ENCODE data around the gene SPEF1. TPM values are rescaled to one million over a fixed set of nuclear protein-coding genes. Genes with fewer than 3 reads are reported as not detected.

SPEF1 gene
- total and polyA plus RNA-seq, 2 of the 13 experiments (the other 11 are each of a cell fraction or from before 2014, with no cell fraction given) = 0.11 to 0.27 TPM

- POLR2A ChIA-PET = interaction anchor here (0.7 to 3.4 kb wide), 25 partner anchors 8 to 368 kb away, joined by 3 to 74 read pairs (median 4); partner anchors contain the start of genes AP5S1, CDC25B, CENPB and MAVS
- ATAC-seq (peak; percentile 92), DNase-seq (ENCODE audit: low spot score) (peak; percentile 99), FAIRE-seq (peak; percentile 87)
- H3K9me3 ChIP-seq (ENCODE audit: low read length) = no peaks in the 10 kb centered on the region
- 2% methylated on average over 62 of the region's 80 CpGs for WGBS (ENCODE audit: low lambda C conversion rate)
- no peaks in the 10 kb centered on the region for H3K27me3 ChIP-seq (ENCODE audit: control insufficient read depth in 1 of 2, insufficient read depth in 2 of 2, low read length in 2 of 2)
- no peak within 1 kb of the TSS for H2AFZ ChIP-seq (ENCODE audit: low read length)
- H3K4me2 ChIP-seq (ENCODE audit: low read depth, low read length) = peak within 1 kb of the TSS; percentile 97
- peak within 1 kb of the TSS; percentile 75 for H3K27ac ChIP-seq (ENCODE audit: extremely low read length, insufficient read depth, low read length)
- H3K4me1 ChIP-seq (ENCODE audit: insufficient read depth, low read length) = peaks cover 74% of the 10 kb centered on the region
- intact Hi-C loops (cut with micrococcal nuclease; ENCODE audit: unreplicated experiment) (loop anchor here (1.0 kb wide), 2 partner anchors 14 kb away; partner anchors contain the start of gene SPEF1), in situ Hi-C loops (cut with HindIII; ENCODE audit: extremely low pct_ligation_motif_present, low pct_unique_long_range_greater_than_20kb) (no loop called here)
- peaks cover 22% of the 10 kb centered on the region for H3K79me2 ChIP-seq (ENCODE audit: insufficient read depth, low read length)
- peak within 1 kb of the TSS; percentile 72 to 93 (median 89) for H3K4me3 ChIP-seq (replicated peaks in 1 of 3; ENCODE audit: insufficient read depth in 1 of 3, low read depth in 2 of 3, low read length in 3 of 3)
- H3K9ac ChIP-seq (ENCODE audit: insufficient read depth, low read depth, low read length) = peak within 1 kb of the TSS; percentile 81
- BruUV-seq (replicated peaks) = no TSS peak
- CTCF ChIA-PET (ENCODE audit: low intra/inter-chr PET ratio, low total read pairs) = interaction anchor here (1.0 to 2.7 kb wide), 7 partner anchors 10 to 91 kb away, joined by 3 to 11 read pairs (median 7); partner anchors contain the start of genes AP5S1 and SPEF1
- H4K20me1 ChIP-seq (ENCODE audit: insufficient read depth, low read length) = no peaks in the 10 kb centered on the region
- no peaks in the 10 kb centered on the region for H3K36me3 ChIP-seq (replicated peaks in 1 of 2; ENCODE audit: control insufficient read depth in 1 of 2, insufficient read depth in 2 of 2, low read length in 2 of 2)
- no peak; the same call in none of the 2 replicates for TF ChIP-seq NFKBIZ (CRISPR knock-in tag; IDR thresholded peaks at IDR 0.05)
- peak; percentile 73; the same call in 1 of the 2 replicates for TF ChIP-seq THRA (CRISPR knock-in tag; IDR thresholded peaks at IDR 0.05; ENCODE audit: borderline replicate concordance)
- peak; percentile 96 for TF ChIP-seq ZFY (CRISPR knock-in tag; IDR thresholded peaks at IDR 0.05)
- peak; percentile 69 for TF ChIP-seq NRL (CRISPR knock-in tag; IDR thresholded peaks at IDR 0.05; ENCODE audit: borderline replicate concordance)
- TF ChIP-seq ELK4 (CRISPR knock-in tag; IDR thresholded peaks at IDR 0.05; ENCODE audit: borderline replicate concordance) = no peak
- TF ChIP-seq HNRNPK (IDR thresholded peaks at IDR 0.05; ENCODE audit: low read depth, low read length, poor library complexity, severe bottlenecking) = peak; percentile 71
- peak; percentile 95 for TF ChIP-seq ZNF879 (CRISPR knock-in tag; IDR thresholded peaks at IDR 0.05)
- no peak for TF ChIP-seq SSRP1 (CRISPR knock-in tag; IDR thresholded peaks at IDR 0.05)
- TF ChIP-seq ZNF260 (CRISPR knock-in tag; IDR thresholded peaks at IDR 0.05; ENCODE audit: borderline replicate concordance, low read depth) = no peak
- peak; percentile 35; the same call in 1 of the 2 replicates for TF ChIP-seq HIC2 (CRISPR knock-in tag; IDR thresholded peaks at IDR 0.05; ENCODE audit: low read depth)
- TF ChIP-seq NFYB (CRISPR knock-in tag; IDR thresholded peaks at IDR 0.05) = peak; percentile 91
- peak; percentile 94; the same call in 1 of the 2 replicates for TF ChIP-seq KLF9 (CRISPR knock-in tag; IDR thresholded peaks at IDR 0.05; ENCODE audit: low read depth)
- no peak for TF ChIP-seq MAFK (conservative IDR thresholded peaks at IDR 0.05 in 1 of 2, IDR thresholded peaks at IDR 0.05 in 1 of 2; ENCODE audit: low read length in 2 of 2)
- TF ChIP-seq GABPA (IDR thresholded peaks at IDR 0.05; ENCODE audit: low read depth, low read length) = no peak
- TF ChIP-seq GABPA (CRISPR knock-in tag; IDR thresholded peaks at IDR 0.05; ENCODE audit: low read depth) = peak; percentile 54
- TF ChIP-seq MTF1 (CRISPR knock-in tag; IDR thresholded peaks at IDR 0.05) = peak; percentile 75; the same call in 1 of the 2 replicates
- peak; percentile 98 for TF ChIP-seq SP4 (CRISPR knock-in tag; IDR thresholded peaks at IDR 0.05)
- peak; percentile 95 for TF ChIP-seq DR1 (CRISPR knock-in tag; IDR thresholded peaks at IDR 0.05)
- peak; percentile 62 for TF ChIP-seq ELF3 (CRISPR knock-in tag; IDR thresholded peaks at IDR 0.05)
These were observed 13.6 kb downstream of the SPEF1 start, which contains the start of gene ADISSP for GRCh38 chr20:3767427-3768341. Gene ADISSP (minus strand): TSS chr20:3767753. CDS start chr20:3760100, 7,653 bp downstream.
